Keratinocyte (primary cell): ENCODE results near the gene FAM186B.

ENCODE experiments used
- EZH2 ChIP-seq: IDR thresholded peaks from one replicate; pipeline ENCODE4 v1.6.1; 2012; ENCODE audit warnings: inconsistent platforms, mild to moderate bottlenecking, low read length, moderate library complexity
- TF ChIP-seq, protein P1 (sequence below), 3 experiments: IDR thresholded peaks in 1 of 3; conservative IDR thresholded peaks in 1 of 3; optimal IDR thresholded peaks in 1 of 3; 2 replicates in 2 of 3; 3 replicates in 1 of 3; pipeline versions ENCODE3 to v1.5.1; 2011; ENCODE audit warnings: low read length in 3 of 3, mild to moderate bottlenecking in 3 of 3, moderate library complexity in 2 of 3, control low read depth in 1 of 3, inconsistent platforms in 1 of 3; ENCODE audit not compliant: insufficient read depth in 2 of 3; ENCODE audit errors: extremely low read depth in 1 of 3

DNA sequence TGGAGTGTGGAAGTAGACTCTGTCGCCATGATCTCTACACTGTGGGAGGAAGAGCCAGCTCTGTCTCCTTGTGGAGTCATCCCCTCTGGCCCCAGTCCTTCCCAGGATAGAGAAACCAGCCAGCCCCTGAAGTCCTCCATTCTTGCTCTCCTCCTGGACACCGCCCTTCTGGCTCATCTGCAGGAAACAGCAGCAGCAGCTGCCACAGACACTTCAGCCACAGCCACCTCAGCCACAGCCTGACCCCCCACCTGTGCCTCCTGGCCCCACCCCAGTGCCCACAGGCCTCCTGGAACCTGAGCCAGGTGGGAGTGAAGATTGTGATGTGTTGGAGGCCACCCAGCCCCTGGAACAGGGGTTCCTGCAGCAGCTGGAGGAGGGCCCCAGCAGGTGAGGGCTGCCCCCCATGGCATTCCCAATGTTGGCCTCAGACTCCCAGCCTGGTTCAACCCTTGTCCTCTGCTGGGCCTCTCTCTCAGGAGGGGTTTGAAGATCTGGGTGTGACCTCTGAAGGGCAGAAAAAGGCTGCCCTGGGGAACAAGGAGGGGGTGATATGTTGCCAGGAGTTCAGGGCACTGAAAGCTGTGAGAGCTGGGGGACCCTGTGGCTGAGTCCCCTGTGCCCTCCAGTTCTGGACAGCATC lies 28.4 kb upstream of the FAM186B start:
- TF ChIP-seq, protein P1, sequence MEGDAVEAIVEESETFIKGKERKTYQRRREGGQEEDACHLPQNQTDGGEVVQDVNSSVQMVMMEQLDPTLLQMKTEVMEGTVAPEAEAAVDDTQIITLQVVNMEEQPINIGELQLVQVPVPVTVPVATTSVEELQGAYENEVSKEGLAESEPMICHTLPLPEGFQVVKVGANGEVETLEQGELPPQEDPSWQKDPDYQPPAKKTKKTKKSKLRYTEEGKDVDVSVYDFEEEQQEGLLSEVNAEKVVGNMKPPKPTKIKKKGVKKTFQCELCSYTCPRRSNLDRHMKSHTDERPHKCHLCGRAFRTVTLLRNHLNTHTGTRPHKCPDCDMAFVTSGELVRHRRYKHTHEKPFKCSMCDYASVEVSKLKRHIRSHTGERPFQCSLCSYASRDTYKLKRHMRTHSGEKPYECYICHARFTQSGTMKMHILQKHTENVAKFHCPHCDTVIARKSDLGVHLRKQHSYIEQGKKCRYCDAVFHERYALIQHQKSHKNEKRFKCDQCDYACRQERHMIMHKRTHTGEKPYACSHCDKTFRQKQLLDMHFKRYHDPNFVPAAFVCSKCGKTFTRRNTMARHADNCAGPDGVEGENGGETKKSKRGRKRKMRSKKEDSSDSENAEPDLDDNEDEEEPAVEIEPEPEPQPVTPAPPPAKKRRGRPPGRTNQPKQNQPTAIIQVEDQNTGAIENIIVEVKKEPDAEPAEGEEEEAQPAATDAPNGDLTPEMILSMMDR (optimal IDR thresholded peaks at IDR 0.05 in 1 of 3, IDR thresholded peaks at IDR 0.05 in 1 of 3, conservative IDR thresholded peaks at IDR 0.05 in 1 of 3; ENCODE audit: extremely low read depth in 1 of 3, insufficient read depth in 2 of 3, low read length in 3 of 3), result no peak
- TF ChIP-seq EZH2, result no peak
